ENCODE results near the gene KSR1.

DNA sequence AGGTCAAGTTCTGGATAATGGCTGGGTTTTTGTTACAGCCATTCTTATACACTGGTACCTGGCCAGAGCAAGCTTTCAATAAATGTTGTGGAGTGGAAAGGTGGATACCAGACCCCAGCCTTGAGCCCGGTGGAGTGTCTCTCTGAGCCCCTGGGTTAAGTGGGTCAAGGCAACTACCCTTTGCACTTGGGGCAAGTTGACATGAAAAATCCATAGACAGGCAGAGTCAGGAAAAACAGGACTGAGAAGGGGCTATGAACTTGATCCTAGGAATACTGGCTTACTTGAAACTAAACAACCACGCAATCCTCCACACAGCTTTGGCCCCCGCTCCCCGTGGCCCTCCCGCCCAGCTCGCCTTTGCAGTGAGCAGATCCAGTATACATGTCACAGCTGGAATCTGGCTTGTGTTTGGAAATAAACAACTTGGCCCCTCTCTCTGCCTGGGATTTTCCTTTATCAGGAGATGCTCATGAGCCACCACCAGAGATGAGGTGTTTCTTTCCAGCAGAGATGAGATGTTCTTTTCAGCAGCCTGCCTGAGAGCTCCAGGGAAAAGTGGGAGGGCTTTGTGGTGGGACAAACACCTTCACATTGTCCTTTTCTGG is 65.9 kb downstream of the KSR1 start:
- TF ChIP-seq, protein P1, sequence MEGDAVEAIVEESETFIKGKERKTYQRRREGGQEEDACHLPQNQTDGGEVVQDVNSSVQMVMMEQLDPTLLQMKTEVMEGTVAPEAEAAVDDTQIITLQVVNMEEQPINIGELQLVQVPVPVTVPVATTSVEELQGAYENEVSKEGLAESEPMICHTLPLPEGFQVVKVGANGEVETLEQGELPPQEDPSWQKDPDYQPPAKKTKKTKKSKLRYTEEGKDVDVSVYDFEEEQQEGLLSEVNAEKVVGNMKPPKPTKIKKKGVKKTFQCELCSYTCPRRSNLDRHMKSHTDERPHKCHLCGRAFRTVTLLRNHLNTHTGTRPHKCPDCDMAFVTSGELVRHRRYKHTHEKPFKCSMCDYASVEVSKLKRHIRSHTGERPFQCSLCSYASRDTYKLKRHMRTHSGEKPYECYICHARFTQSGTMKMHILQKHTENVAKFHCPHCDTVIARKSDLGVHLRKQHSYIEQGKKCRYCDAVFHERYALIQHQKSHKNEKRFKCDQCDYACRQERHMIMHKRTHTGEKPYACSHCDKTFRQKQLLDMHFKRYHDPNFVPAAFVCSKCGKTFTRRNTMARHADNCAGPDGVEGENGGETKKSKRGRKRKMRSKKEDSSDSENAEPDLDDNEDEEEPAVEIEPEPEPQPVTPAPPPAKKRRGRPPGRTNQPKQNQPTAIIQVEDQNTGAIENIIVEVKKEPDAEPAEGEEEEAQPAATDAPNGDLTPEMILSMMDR (IDR thresholded peaks at IDR 0.05): no peak
- TF ChIP-seq POLR2A (IDR thresholded peaks at IDR 0.05): no peak

Measured in uterus (tissue), 2 donors.